ENCODE results near the gene MYNN. TPM values are rescaled to one million over a fixed set of nuclear protein-coding genes. Genes with fewer than 3 reads are reported as not detected.
A peak's percentile ranks its signal among the peaks of the same experiment; 100 is the strongest.
"Not testable (repeated sequence)": the region's sequence is repeated elsewhere in the genome, so short reads cannot be mapped to it uniquely, and the experiment has no call there.

The MYNN gene
- 23.8 and 27.0 TPM in 2 replicates for total RNA-seq (2014; rRNA removed; shearing (Covaris generic))

DNA sequence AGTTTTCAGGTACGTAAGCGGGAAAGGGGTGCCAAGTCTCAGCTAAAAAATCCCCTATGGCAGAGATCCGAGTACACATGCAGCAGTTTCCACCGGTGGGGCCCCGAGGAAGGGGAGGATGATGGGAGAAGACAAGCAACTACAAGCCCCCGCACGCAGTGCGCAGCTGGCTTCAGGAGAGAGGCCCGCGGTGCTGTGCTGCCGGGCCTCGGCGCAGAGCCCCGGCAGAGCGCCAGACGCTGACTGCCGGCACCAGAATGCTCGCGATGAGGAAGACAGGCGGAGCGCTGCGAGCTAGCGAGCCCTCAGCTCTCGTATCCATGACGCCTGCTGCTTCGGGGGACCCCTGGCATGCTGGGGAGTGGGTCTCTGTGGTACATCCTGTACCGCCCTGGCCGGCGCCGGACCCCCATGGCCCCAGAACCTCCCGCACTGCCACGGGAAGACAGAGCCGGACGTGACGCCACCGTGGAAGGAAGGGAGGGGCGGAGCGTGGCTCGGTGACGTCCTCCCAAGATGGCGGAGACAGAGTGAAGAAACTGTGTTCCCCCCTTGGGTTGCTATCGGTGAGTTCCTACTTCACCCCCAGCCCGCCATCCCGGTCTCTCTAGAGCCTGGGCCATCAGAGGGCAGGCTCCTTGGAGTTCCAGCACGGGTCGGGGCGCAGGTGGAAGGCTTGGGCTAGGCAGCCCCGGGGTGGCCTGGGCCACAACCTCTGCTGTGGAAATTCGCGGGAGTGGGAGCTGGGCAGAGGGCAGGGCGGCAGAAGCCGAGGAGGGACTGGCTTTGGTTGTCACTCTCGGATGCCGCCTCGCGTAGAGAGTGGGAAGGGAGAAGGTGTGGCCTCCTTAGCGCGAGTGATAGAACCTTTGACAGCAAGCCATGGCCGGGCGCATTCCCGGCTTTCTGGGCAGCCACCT is at the start of gene MYNN:
Gene MYNN (plus strand): TSS at position 500 of the 920 bp plus-strand sequence. CDS start 900 bp downstream, outside the sequence.
- peak; percentile 87 for DNase-seq (ENCODE audit: low read depth)

DNA sequence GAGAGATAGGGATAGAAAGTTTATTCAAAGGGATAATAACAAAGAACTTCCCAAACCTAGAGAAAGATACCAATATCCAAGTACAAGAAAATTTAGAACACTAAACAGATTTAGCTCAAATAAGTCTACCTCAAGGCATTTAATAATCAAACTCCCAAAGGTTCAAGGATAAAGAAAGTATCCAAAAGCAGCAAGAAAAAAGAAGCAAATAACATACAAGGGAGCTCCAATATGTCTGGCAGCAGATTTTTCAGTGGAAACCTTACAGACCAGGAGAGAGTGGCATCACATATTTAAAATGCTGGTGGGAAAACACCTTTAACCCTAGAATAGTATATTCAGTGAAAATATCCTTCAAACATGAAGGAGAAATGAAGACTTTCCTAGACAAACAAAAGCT is 41.3 kb upstream of the MYNN start:
- DNase-seq (ENCODE audit: low read depth) = not testable (repeated sequence)

DNA sequence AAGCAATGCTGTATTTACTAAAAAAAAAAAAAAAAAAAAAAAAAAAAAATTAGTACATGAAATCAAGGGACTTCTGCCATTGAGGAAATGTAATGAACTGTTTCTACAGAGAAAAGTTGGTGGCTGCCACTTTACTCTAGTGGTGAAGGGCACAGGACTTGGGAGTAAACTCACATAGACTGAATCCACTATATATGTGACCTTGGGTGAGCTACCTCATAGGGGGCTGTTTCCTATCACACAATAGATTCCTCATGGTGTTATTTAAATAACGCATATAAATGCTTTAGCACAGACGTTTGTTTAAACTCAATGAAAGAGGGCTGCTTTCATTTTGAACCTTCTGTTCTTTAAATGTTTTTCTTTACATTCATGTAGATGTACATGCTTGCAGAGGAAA is 34.1 kb upstream of the MYNN start:
- no peak for DNase-seq (ENCODE audit: low read depth)

DNA sequence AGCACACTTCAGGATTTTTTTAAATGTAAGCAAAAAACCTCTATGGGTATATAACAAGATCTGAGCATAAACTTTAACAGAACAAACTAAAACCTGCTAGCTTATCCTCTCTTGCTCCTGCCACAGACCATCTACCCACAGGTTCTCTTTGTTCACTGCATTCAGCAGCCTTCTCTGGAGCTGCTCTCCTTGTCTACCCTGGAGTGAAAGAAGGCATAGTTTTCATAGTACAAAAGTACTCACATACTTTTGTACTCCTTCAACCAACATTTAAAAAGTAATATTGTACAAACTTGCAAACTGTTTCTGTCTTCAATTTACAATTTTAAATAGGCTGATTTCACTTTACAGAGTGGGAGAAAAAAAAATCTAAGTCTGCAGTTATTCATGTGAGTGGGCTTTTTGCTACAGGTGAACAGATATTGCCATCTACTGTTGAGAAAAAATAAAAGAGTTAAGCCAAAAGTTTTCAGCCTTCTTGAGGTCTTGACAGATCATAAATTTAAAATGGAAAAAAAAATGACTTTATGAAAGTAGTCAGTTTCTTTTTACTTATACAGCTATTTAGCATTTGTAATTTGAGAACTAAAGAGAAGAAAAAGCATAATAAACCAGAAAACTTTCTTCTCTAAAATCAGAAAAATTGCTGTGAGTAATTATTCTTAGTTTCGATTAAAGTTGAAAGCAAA is 28.7 kb upstream of the MYNN start:
- peak; percentile 17 for DNase-seq (ENCODE audit: low read depth)

DNA sequence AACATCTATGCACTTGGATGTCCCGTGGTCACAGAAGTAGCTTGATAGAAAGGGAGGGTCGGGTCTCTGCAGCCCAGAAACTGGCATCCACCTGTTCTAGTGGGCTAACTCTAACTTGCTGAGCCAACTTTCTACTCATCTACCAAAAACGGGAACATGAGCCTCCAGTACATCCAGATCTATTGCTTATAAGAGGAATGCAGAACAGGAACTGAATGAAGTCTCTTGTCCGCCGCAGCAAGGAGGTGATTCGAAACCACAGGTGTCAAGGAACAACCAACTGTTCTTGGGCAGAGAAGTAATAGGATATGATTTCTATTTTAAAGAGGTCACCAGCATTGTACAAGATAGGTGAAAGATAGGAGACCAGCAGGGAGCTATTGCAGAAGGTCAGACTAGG is 26.3 kb upstream of the MYNN start:
- no peak for DNase-seq (ENCODE audit: low read depth)

DNA sequence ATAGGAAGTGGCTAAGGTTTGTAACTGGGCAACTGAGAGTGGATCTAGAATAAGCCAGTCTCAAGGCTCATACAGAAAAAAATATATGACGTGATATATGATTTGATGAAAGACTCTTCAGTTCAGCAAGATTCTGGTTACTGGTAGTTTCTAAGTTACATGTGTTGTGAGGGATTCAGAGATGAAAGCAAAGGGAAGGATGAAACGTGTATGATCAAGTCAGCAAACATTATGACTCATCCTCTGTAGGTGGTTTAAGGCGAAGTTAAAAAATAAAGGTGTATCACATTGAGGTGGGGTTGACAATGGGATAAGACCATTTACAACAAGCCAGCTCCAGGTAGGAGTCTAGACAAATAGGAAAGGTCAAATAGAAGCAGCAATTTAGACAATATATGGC is 24.5 kb upstream of the MYNN start:
- DNase-seq (ENCODE audit: low read depth) = no peak

DNA sequence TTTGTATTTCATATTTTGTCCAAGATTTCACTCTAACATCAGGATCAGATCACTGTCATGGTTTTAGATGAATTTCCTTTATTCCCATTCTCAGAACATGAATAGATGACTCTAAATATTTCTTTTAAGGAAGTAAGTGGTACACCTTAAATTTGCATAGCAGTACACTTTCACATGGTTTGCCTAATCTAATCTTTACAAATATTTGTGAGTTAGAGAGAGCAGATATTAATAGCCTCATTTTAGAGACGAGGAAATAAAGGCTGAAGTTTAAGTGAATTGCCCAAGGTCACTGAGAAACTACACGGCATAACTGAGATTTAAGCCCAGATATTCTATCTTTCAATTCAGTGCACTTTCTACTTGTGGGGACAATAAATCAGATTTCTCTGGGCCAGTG is 22.5 kb upstream of the MYNN start:
- no peak for DNase-seq (ENCODE audit: low read depth)

DNA sequence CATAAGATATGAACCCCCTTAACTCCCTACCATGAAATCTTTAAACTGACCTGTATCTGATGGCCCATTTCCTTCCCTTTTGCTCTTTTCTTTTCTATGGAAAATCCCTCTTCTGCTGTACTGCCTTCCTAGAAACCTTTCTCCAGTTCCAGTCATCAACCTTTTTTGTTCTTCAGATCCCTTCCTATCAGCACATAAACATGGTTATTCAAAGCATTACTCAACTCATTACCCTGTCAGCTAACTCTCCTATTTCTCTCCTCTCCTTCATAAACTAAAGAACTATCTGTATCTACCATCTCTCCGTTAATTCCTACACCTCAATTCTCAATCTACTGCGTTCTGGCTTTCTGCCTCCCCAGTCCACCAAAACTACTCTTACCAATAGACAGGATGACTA is 21.3 kb upstream of the MYNN start:
- no peak for DNase-seq (ENCODE audit: low read depth)

DNA sequence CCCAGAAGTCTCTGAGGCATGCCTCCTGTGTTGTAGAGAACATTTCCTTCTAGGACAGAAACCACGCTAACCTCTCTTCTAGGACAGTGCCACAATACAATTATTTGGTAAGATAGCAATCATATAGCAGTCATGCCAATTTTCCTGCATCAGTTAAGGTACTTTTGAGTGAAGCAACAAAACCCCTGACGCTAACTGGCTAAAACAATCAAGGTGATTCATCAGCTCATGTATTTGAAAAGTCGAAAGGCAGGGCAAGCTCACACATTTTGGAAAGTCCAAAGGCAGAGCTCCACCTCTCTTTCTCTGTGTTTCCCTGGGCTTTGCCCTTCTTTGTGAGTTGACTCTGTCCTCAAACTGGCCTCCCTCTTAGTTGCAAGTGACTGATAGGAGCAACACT is 18.5 kb upstream of the MYNN start:
- no peak for DNase-seq (ENCODE audit: low read depth)

DNA sequence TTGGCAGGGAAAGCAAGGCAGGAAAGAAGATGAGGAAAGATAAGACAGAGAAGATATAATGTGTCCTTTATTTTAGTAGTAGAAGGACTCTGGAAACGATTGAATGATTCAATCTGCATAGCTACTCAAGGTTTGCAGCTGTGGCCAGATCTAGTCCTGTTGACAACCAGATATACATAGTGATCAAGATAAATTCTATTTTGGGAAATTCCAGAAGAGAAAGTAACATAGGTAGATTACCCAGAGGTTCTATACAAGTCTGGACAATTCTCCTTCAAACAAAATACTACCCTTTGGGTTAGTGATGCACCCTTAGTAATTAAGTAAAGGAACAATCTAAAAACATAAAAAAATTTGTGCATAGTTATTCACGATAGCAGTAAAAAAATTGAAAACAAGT is 17.7 kb upstream of the MYNN start:
- DNase-seq (ENCODE audit: low read depth) = no peak

DNA sequence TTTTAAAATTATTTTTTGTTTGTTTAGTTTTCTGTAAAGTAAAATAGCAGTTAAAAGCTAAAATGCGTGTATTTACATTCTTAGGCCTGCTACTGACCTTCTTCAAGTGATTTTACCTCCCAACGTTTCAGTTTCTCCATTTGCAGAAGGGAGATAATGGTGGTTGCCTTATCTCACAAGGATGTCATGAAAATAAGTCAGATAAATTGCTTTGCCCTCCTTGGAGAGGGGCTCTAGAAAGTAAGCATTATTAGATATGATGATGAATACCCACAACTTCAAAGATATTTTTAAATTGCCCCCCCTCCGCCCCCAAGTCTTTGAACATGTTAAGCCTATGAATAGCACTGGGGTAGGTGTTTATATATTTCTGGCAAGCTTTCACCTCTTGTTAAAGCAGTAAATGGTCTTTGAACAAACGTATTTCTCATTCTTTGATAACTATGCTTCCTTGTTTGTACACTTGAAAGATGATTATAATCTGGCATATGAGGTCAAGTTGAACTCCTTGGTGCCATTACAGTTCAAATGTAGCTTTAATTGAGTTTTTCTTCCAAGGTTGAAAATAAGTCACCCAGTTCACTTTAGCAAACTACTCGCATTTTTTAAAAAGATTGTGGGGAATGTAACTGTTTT is 14.7 kb upstream of the MYNN start:
- DNase-seq (ENCODE audit: low read depth) = no peak

DNA sequence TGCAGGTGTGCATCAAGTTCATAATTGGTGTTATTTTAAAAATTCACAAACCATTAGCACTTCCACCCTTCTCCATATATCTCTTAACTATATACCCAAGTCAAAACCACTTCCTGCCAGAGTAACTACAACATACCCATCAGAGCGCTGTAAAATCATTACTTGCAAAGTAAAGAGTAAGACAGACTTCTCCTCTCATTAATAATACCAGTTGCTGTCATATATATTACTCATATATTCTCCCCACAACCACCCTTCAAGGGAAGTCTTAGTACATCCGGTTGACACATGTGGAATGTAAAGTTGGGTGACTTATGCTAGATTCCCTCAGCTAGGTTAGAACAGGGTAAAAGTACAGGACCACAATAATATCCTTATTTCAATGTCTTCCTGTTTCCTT is 13.9 kb upstream of the MYNN start:
- DNase-seq (ENCODE audit: low read depth) = peak; percentile 26

DNA sequence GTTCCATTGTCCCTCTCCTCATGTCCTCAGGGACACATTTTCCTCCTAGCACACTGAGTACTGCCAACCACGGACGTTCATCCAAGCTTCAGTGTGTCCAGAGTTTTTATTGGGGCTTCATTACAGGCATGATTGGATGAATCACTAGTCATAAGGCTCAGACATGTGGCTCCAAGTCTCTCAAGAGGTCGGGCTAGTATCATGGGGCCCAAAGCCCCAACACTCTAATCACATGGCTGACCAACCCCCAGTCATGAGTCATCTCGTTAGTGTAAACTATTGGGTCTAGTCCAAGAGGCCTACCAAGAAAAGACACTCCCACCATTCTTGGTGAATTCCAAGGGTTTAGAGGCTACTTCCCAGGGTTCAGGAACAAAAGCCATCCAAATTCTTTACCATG is 12.7 kb upstream of the MYNN start:
- peak; percentile 79 for DNase-seq (ENCODE audit: low read depth)

DNA sequence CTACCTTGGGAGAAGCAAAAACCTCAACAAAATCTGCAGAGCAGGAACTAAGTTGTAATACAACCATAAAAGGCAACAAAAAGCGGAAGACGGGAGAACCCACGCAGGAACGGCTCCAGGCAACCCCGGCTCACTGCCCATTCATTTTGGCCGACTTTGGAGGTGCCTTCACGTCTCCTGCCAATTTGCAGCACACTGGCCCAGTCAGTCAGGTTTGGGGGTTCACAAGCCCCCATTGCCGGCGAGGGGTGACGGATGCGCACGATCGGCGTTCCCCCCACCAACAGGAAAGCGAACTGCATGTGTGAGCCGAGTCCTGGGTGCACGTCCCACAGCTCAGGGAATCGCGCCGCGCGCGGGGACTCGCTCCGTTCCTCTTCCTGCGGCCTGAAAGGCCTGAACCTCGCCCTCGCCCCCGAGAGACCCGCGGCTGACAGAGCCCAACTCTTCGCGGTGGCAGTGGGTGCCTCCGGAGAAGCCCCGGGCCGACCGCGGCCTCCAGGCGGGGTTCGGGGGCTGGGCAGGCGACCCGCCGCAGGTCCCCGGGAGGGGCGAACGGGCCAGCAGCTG is 8.8 kb upstream of the MYNN start:
- DNase-seq (ENCODE audit: low read depth) = peak; percentile 73

DNA sequence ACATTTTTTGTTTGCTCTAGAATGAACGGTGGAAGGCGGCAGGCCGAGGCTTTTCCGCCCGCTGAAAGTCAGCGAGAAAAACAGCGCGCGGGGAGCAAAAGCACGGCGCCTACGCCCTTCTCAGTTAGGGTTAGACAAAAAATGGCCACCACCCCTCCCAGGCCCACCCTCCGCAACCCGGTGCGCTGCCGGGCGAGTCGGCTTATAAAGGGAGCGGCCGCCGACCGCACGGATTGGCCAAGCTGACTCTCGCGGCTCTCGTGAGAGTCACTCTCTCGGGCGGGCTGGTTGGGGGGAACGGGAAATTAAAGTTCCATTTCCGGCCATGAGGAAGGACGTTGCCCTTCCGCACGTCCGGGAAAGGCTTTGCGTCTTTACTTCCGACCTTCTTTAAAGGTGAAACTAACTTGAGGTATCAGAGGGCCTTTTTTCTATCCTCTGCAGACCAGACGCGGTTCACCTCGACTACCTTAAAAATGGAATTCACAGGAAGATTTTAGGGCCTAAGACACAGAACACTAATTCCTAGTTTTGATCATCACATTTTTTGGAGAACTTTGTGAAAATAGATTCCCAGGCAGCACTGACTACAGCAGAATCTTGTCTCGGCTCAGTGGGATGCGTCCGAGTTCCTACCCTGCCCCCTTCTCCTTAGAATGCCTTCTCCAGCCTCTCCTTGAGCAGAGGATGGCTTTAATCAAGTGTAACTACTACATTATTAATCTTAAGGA is 8.1 kb upstream of the MYNN start, which contains the start of gene TERC:
Gene TERC (minus strand): TSS at position 179 of the 731 bp plus-strand sequence.
- peak; percentile 90 for DNase-seq (ENCODE audit: low read depth)

DNA sequence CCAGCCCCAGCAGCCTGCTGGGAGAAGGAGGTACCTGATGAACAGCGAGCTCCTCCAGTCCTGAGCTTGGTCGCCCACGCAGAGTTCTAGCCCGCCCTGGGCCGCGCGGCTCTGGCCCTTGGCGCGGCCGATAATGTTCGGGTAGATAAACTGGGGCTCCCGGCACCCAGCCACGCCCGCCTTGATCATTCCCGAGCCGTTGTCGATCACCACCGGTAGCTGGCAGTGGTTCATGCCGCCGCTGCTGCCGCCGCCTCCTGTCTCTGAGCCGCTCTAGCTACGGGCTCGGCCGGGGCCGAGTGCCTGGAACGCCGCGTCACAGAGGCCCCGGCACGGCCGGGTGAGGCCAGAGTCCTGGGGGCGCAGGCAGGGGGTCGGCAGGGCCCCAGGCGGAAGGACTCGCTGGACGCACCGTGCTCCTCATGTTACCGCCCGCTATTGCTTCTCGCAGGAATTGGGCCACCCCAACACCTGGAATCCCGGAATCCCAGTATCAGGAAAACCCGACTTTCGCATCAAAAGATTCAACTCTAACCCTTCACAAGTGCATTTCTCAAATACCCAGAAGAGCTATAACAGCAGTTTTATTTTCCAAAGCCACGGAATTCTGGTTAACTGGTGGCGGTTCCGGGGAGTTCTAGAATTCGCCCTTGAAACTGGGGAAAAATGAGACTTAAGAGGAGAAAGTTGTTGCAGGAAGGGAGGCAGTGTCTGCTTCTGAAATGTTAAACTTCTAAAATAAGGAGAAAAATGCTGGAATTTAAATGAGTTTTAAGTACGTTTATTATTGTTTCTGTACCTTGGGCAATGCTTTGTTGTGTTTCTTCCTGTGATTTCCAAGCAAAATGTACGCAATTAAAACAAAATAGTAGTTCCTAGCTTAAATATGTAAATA is 3.7 kb upstream of the MYNN start, which contains the start of gene ACTRT3:
Gene ACTRT3 (minus strand): TSS at position 275 of the 895 bp plus-strand sequence. CDS start 41 bp downstream, at position 234.
- peak; percentile 62 for DNase-seq (ENCODE audit: low read depth)

DNA sequence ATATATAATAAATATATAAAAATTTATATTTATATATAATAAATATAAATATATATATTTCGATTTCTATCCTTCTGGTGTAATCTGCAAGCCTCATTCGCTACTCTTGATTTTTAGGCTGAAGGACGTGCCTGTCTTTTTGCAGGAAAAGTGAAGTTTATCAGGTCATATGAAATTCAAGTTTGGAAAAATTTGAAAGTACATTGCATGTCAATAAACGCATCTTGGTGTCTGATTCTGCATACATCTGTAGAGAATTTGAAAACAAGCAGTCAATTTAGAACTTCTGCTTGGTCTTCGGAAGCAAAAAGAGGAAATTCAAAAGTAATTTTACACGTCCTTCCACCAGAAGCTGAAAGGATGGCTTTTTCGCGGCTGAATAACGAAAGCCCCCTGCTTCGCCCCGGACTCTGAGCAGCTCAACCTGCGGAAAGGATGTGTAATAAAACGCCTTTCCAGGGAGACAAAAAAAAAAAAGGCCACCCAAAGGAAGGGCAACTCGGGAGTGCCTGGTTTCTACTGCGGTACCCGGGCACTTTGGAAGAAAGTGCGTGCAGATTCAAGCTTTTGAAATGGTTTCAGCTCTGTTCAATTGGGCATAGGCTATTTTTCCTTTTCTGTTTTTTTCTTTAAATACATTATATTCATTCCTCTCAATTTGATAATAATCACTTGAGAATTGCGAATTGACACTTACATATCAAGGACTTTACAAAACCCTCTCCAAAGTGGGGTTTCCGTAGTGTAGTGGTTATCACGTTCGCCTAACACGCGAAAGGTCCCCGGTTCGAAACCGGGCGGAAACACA is 1.5 kb upstream of the MYNN start:
- peak; percentile 80 for DNase-seq (ENCODE audit: low read depth)

DNA sequence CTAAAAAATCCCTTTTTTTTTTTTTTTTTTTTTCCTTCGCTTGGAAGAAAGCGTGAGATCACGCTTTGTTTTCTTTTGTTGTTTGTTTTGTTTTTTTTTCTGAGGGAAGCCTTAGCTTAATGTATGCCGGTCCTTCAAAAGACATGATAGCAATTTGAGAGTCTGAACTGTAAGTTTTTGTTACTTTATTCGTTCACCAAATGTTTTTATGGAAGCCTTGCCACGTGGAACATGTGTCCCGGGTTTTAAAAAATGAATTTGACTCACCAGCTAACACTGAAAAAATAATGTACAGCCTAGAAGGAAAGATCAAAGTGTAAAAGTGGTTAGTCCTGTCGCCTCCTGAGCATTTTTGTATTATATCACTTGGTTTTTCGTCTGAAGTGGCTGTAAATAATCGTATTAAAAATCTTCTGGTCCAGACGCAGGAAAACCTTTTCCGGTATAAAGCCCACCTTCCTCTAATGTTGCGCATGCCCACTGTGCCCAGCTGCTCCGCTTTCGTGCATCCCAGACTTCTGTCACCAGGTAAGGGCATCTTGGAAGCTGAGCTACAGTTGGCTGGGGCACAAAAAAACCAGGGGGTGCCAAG is 795 bp upstream of the MYNN start:
- peak; percentile 76 for DNase-seq (ENCODE audit: low read depth)

DNA sequence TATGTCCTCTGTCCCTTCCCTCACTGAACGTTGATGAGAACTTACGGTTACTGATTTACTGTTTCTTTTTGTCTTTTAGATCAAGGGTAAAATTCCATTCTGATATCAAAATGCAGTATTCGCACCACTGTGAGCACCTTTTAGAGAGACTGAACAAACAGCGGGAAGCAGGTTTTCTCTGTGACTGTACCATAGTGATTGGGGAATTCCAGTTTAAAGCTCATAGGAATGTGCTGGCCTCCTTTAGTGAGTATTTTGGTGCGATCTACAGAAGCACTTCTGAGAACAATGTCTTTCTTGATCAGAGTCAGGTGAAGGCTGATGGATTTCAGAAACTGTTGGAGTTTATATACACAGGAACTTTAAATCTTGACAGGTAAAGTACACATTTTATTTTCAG is 990 bp downstream of the MYNN start:
- DNase-seq (ENCODE audit: low read depth) = no peak

All from RPMI7951 (cell line).